Stimulated activated CD8-positive, alpha-beta memory T cell treated with anti-CD3 and anti-CD28 coated beads, Interleukin-4, amount 100 ng/mL, for 1 hour (primary cell): ENCODE measurements around the gene MCM3.

Experiments
- DNase-seq, 2 donors: peaks; one replicate each; pipeline ENCODE4 v3.0.0-alpha.2; 2020; ENCODE audit warnings: low read depth in 2 of 2, low spot score in 1 of 2

The MCM3 gene

GRCh38 chr6:52303178-52303577, 18.6 kb upstream of the MCM3 start:
- no peak for DNase-seq

GRCh38 chr6:52301326-52301725, 16.8 kb upstream of the MCM3 start:
- no peak for DNase-seq

GRCh38 chr6:52300489-52300931, 16.0 kb upstream of the MCM3 start:
- no peak for DNase-seq

GRCh38 chr6:52299653-52300052, 15.1 kb upstream of the MCM3 start:
- DNase-seq: no peak

- no peak for DNase-seq
Observed at GRCh38 chr6:52297433-52297832, 12.9 kb upstream of the MCM3 start.

- DNase-seq: no peak
Observed at GRCh38 chr6:52293067-52293466, 8.5 kb upstream of the MCM3 start.

GRCh38 chr6:52288841-52289240, 4.3 kb upstream of the MCM3 start:
- no peak for DNase-seq

DNA sequence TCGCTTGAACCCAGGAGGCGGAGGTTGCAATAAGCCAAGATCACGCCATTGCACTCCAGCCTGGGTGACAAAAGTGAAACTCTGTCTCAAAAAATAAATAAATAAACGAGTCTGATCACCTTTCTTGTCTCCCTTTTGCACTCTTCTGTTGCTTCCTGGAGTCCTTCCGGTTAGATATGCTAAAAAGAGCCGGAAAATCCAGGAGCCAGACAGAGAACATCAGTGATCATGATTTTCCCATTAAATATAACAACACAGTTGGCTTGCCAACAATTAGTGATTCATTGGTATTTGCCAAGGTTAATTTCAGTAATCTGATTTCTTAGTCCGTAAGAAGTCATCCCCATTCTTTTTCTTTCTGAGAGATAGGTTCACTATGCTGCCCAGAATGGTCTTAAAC, 3.7 kb upstream of the MCM3 start:
- DNase-seq: no peak

DNA sequence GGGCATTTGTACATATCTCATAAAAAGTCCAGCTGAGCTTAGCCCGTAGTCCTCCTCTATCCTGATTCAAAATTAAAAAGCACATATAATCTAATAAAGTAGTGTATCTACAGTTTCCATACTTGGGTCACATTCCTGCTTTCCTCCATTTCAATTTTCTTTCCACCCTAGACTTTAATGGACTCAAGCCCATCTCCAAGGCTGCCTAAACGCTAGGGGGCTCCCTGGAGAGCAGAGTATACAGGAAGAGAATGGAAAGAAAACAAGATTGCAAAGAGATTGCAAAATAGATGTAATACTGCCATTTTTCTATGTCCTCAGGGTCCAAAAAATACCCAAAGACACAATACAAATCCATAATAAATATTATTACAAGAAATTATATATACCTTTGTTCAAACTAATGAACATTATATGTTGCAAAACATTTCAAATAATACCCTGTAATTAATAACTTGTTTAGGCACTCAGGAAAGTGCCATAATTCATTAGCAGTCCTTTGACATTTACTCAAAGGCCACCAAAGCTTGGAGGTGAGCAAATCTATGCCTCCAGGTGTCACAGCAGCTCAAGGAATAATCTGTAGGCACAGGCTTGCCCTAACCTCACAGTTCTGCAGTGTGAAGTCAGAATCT, 2.4 kb upstream of the MCM3 start:
- DNase-seq: peak in 1 of 2 donors; percentile 23

- DNase-seq: no peak
Observed at GRCh38 chr6:52285177-52286068, 881 bp upstream of the MCM3 start.

DNA sequence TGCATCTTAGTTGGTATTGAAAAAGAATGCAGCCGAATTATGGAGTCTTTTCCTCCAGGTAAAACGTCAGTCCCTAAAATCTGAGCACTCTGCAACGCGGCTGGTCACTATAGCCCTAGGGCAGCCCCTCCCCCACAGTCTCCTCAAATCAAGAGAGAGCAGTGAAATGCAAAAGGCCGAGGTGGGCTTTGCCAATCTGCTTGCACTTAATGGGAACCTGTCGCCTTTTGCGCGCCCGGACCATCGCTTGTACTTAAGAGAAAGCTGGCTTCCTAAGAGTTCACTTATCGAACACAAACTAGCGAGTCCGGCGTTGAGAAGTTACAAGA, 447 bp downstream of the MCM3 start:
- peak in 1 of 2 donors; percentile 0 for DNase-seq

DNA sequence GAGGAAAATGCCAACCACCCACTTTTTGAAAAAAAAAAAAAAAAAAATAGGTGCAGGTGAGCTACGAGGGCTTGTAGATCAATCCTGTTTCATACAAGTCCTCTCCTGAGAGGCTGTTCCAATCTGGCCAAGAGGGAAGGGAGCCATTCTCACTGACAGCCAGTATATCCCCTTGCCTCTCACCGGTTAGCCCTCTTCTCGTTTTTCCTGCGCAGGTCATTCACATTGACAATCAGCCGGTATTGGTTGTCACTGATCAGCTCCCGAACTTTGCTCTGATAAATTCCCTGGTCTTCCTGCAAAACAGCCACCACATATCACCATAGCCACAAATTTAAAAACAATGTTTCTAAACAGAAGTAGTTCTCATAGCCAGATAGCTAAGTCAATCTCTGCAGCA, 1.4 kb downstream of the MCM3 start:
- DNase-seq: no peak

GRCh38 chr6:52276130-52276529, 8.4 kb downstream of the MCM3 start:
- no peak for DNase-seq

DNA sequence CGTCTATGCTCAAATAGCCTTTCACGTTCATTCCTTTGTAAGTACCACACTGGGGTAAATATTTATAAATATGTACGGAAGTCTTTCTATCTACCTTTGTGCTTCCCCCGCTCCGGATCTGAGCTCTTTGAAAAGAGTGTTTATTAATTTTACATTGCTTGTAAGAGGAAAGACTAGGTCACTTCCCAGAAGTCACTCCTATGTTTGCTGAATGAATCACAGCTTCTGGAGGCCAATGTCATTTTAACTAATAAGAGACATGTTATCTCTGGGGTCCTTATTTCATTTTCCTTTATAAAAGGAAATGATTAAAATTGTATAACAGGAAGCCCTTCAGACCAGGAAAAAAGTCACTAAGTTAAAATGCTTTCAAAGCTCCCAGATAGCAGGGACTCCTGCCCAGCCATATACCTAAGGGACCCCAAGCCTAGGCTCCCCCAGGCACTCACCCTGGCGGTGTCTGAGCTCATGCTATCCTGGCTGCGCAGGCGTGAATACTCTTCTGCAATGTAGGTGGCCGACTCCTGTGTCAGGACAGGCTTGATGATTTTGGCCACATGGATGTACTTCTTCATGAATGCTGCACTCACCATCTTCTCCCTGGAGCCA, 12.6 kb downstream of the MCM3 start:
- DNase-seq: no peak

DNA sequence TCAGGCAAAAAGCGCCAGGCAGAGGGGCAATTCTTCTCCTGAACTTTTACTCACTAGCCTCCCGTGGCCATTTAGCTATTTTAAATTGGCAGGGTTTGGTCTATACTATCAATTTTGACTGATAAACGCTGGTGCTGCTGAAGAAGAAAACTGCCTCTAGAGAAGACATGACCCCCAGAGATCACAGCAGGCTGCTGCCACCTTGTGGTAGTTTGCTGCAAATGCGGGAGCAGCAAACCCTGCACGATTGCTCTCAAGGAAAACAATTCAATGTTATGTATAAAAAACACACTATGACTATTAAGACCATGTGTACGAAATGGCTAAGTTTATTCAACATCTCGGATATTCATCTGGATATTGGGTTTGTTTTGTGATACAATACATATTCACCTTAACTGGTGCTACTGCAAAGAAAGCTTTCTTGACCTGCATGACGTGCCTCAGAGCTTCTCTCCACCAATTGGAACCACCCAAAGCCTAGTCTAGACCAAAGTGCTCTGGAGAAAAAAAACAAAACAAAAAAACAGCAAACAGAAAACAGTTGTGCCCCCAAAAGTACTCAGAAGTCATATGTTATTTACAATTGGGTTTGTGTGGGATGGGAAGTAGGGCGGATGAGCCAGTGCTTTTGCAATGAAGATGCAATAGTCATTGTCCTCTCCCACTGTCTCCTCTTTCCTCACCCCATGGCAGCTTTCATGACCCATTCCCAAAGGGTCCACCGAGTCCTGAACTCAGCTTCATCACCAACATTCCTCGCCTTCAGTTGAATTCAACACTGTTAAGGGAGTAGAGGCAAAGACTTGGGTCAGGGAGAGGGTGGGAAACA, 20.6 kb downstream of the MCM3 start:
- DNase-seq: peak; percentile 27 to 46

DNA sequence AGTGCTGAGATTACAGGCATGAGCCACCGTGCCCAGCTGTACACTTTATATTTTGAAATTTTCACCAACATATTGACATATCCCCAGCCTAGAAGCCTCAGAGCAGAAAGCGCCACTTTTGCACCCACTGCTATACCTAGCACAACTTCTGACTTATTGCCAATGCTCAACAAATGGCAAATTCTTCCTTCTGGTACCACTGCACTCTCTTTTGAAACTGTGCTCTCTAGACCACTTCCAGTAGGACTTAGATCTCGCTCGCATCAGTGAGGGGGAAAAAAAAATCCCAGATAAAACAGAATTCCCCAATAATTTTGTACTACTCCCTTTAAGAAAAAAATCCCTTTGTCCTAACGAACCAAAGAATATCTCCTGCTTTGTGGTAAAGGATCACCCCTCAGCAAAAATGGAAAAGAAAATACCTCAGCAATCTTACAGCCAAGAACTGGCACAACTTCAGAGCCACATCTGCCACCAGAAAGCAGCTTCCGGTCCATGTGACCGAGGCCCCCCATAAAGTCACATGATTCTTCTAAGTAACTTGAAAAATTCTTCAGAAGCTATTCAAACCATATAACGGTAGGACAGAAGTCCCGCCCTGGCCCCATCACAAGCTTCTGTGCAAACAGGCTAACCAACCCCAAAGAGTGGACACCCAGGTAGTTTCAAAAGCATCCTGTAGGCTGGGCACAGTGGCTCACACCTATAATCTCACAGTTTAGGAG, 21.8 kb downstream of the MCM3 start:
- DNase-seq: no peak

DNA sequence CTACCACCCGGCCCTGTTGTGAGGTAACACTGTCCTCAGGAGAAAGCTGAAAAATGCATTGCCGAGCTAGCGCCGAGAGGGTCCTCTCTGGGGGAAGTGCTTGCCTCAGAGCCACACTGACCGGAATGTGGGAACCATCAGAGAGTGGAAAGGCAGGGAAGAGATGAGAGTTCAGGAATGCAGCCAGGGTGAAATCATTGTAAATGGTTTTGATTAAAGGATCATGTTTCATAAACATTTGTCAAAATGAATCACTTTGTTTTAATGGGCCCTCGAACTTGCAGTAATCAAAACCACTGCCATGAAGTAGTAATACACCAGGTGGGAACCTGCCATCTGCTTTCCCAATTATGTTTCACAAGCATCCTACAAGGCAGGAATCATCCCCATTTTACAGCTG, 23.3 kb downstream of the MCM3 start:
- DNase-seq: no peak

DNA sequence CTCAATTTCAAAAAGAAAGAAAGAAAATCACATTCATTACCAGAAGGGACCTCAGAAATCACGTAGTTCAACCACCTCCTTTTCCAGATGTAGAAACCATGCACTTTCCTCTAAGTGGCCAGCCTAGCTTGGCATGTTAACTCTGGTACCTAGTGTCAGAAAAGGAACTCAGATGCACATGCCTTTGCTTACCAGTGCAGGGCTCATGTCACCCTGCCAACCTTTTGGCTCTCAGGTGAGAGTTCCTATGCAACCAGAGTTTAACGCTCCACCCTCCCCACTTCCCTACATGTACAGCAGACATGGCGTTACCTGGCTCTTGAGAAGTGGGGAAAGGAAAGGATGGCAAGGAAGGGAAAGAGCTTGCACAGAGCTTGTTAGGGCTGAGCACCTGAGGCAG, 23.9 kb downstream of the MCM3 start:
- DNase-seq: no peak

DNA sequence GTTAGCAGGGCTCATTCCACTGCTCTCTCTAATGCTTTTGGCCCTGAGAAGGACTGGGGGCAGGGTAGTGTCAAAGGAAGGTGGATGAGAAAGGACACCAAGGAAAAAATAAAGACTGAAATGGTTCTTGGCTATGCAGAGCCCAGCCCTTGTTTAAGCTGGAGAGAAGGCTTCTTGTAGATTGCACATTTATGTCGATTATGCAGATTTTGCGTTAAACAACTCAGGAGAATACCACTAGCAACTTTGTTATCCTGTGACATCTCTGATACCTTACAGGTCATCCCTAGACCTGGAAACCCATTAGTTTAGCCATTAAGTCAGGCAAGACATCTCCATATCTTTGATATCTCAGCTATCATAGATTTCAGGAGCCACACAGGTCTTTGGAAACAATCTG, 29.1 kb downstream of the MCM3 start:
- no peak for DNase-seq

GRCh38 chr6:52254731-52255378, 29.7 kb downstream of the MCM3 start:
- DNase-seq: no peak
